Embryonic facial prominence (tissue), 1 donor: ENCODE data around the gene GPR152.

ENCODE experiments used
- DNase-seq: peaks from one replicate; pipeline ENCODE4 v3.0.0-alpha.2; 2016; ENCODE audit errors: extremely low spot score

The GPR152 gene

GRCh38 chr11:67452141-67452952, at the start of gene GPR152:
GPR152 (minus strand) TSS chr11:67452729; CDS start chr11:67452724, 5 bp downstream.
- no peak for DNase-seq

GRCh38 chr11:67501854-67502253, 49.3 kb upstream of the GPR152 start:
- no peak for DNase-seq

- DNase-seq: no peak
Measured at GRCh38 chr11:67500831-67501715, 48.5 kb upstream of the GPR152 start.

- DNase-seq: no peak
Measured at GRCh38 chr11:67500484-67500821, 47.9 kb upstream of the GPR152 start.

- DNase-seq: no peak
Measured at GRCh38 chr11:67499808-67500483, 47.4 kb upstream of the GPR152 start.

- no peak for DNase-seq
Measured at GRCh38 chr11:67498544-67498972, 46.0 kb upstream of the GPR152 start.

- no peak for DNase-seq
Measured at GRCh38 chr11:67497656-67498291, 45.2 kb upstream of the GPR152 start.

- DNase-seq: no peak
Measured at GRCh38 chr11:67496113-67496512, 43.6 kb upstream of the GPR152 start.

GRCh38 chr11:67495234-67496005, 42.9 kb upstream of the GPR152 start:
- no peak for DNase-seq

- DNase-seq: no peak
Measured at GRCh38 chr11:67494371-67495233, 42.1 kb upstream of the GPR152 start.

- no peak for DNase-seq
Measured at GRCh38 chr11:67493548-67494370, 41.2 kb upstream of the GPR152 start.

GRCh38 chr11:67492801-67493547, 40.4 kb upstream of the GPR152 start:
- DNase-seq: no peak

GRCh38 chr11:67492069-67492727, 39.7 kb upstream of the GPR152 start:
- DNase-seq: no peak

GRCh38 chr11:67491276-67492068, 38.9 kb upstream of the GPR152 start:
- no peak for DNase-seq

GRCh38 chr11:67490727-67491065, 38.2 kb upstream of the GPR152 start:
- no peak for DNase-seq

GRCh38 chr11:67489885-67490726, 37.6 kb upstream of the GPR152 start:
- no peak for DNase-seq
